Measurements from ENCODE around the gene ECD.

- no peak for TF ChIP-seq SIN3A (IDR thresholded peaks at IDR 0.05; ENCODE audit: borderline replicate concordance, low read depth, low read length)
- TF ChIP-seq POLR2AphosphoS5 (IDR thresholded peaks at IDR 0.05; ENCODE audit: low read depth, low read length) = no peak
These were observed 26.2 kb downstream of the ECD start for GRCh38 chr10:73141603-73142002.
